Kidney epithelial cell (primary cell): ENCODE data around the gene MEX3C. TPM values are rescaled to one million over a fixed set of nuclear protein-coding genes. Genes with fewer than 3 reads are reported as not detected.

Source experiments
- DNase-seq: peaks from one replicate; pipeline ENCODE4 v3.0.0-alpha.2; 2010; ENCODE audit warnings: low read depth
- H3K27me3 ChIP-seq: 2 replicates; pipeline ENCODE4 v1.6.0; 2011; ENCODE audit warnings: low read length; ENCODE audit not compliant: control insufficient read depth, insufficient read depth
- H3K36me3 ChIP-seq: 2 replicates; pipeline ENCODE4 v1.5.1; 2011; ENCODE audit warnings: low read length; ENCODE audit not compliant: control insufficient read depth, insufficient read depth
- H3K4me3 ChIP-seq: 2 replicates; pipeline ENCODE4 v1.5.1; 2011; ENCODE audit warnings: low read depth, mild to moderate bottlenecking, control low read depth, low read length
- CTCF ChIP-seq: IDR thresholded peaks from 2 replicates; pipeline ENCODE4 v1.5.1; 2011; ENCODE audit warnings: mild to moderate bottlenecking, moderate library complexity, low read length, control low read depth, inconsistent platforms; ENCODE audit not compliant: insufficient read depth, poor library complexity, severe bottlenecking
- total RNA-seq: library from RNA; depleted of rRNA; stranded (reverse); fragments of >200 nt; gene quantifications from 2 replicates; pipeline ENCODE4 v1.2.3, GENCODE V29; 2015

MEX3C gene
- total RNA-seq, 1 donor from 2014 or later, result 60.1 TPM

- no peak for TF ChIP-seq CTCF
- H3K27me3 ChIP-seq, result no peaks in the 10 kb centered on the region
- no peaks in the 10 kb centered on the region for H3K36me3 ChIP-seq
- DNase-seq, result no peak
- no peak overlapping the region for H3K4me3 ChIP-seq
Observed at GRCh38 chr18:51154431-51155063, 42.9 kb downstream of the MEX3C start.

GRCh38 chr18:51153659-51154371 lies 43.7 kb downstream of the MEX3C start:
- DNase-seq, result no peak
- no peak for TF ChIP-seq CTCF
- no peaks in the 10 kb centered on the region for H3K27me3 ChIP-seq

GRCh38 chr18:51151568-51152511 lies 45.6 kb downstream of the MEX3C start:
- no peaks in the 10 kb centered on the region for H3K27me3 ChIP-seq
- TF ChIP-seq CTCF, result no peak
- no peak for DNase-seq
- H3K36me3 ChIP-seq, result no peaks in the 10 kb centered on the region
- no peak overlapping the region for H3K4me3 ChIP-seq

More at GRCh38 chr18:51153659-51154371, 43.7 kb downstream of the MEX3C start:
- no peaks in the 10 kb centered on the region for H3K36me3 ChIP-seq
- H3K4me3 ChIP-seq, result no peak overlapping the region

GRCh38 chr18:51151185-51151567 lies 46.3 kb downstream of the MEX3C start:
- Histone ChIP-seq H3K36me3 (no peaks in the 10 kb centered on the region), H3K27me3 (no peaks in the 10 kb centered on the region), H3K4me3 (no peak overlapping the region)
- no peak for TF ChIP-seq CTCF
- no peak for DNase-seq

GRCh38 chr18:51150113-51150700 lies 47.3 kb downstream of the MEX3C start:
- Histone ChIP-seq H3K27me3 (no peaks in the 10 kb centered on the region), H3K4me3 (no peak overlapping the region), H3K36me3 (no peaks in the 10 kb centered on the region)
- no peak for TF ChIP-seq CTCF
- peak; percentile 43 for DNase-seq
